IgD-negative memory B cell (primary cell): Measurements from ENCODE around the gene TEKT4. TPM values are rescaled to one million over a fixed set of nuclear protein-coding genes. Genes with fewer than 3 reads are reported as not detected.
"Not testable (repeated sequence)": the region's sequence is repeated elsewhere in the genome, so short reads cannot be mapped to it uniquely, and the experiment has no call there.

Experiments used
- H3K27ac Mint-ChIP-seq, 3 donors: one replicate each; pipeline ENCODE4 v1.8.0; 2020 to 2022; ENCODE audit warnings: mild to moderate bottlenecking in 3 of 3, mixed read lengths in 3 of 3, moderate library complexity in 1 of 3
- H3K27me3 Mint-ChIP-seq: one replicate; pipeline ENCODE4 v1.8.0; 2021; ENCODE audit warnings: mixed read lengths
- H3K36me3 Mint-ChIP-seq: one replicate; pipeline ENCODE4 v1.8.0; 2020; ENCODE audit warnings: mild to moderate bottlenecking, mixed read lengths
- H3K4me1 Mint-ChIP-seq, 3 donors: one replicate each; pipeline ENCODE4 v1.8.0; 2020 to 2022; ENCODE audit warnings: mixed read lengths in 3 of 3, mild to moderate bottlenecking in 1 of 3
- H3K4me3 Mint-ChIP-seq, 4 donors: one replicate each; pipeline ENCODE4 v1.8.0; 2020 to 2022; ENCODE audit warnings: mild to moderate bottlenecking in 4 of 4, mixed read lengths in 4 of 4, moderate library complexity in 3 of 4
- H3K9me3 Mint-ChIP-seq, 3 donors: one replicate each; pipeline ENCODE4 v1.8.0; 2020 to 2021; ENCODE audit warnings: mixed read lengths in 3 of 3, mild to moderate bottlenecking in 1 of 3
- polyA plus RNA-seq: library from polyadenylated mRNA; unstranded; fragments of 300-500 nt; fragmentation: Illumina TruSeq; gene quantifications from one replicate; pipeline ENCODE4 v1.2.3, GENCODE V29; 2021

The TEKT4 gene
- not detected for polyA plus RNA-seq

- H3K27me3 Mint-ChIP-seq: peaks cover 11% of the 10 kb centered on the region
Measured at GRCh38 chr2:94871226-94872087, at the start of gene TEKT4. Gene TEKT4 (plus strand): TSS chr2:94871430. CDS start chr2:94871580, 150 bp downstream.

GRCh38 chr2:94839224-94839623 lies 32.0 kb upstream of the TEKT4 start:
- not testable (repeated sequence) for H3K9me3 Mint-ChIP-seq, H3K36me3 Mint-ChIP-seq, H3K27me3 Mint-ChIP-seq, H3K27ac Mint-ChIP-seq, H3K4me3 Mint-ChIP-seq, H3K4me1 Mint-ChIP-seq

More at GRCh38 chr2:94871226-94872087, at the start of gene TEKT4:
- peak within 1 kb of the TSS in 1 of 3 donors; percentile 80 for H3K27ac Mint-ChIP-seq
- no peaks in the 10 kb centered on the region for H3K36me3 Mint-ChIP-seq
- no peaks in the 10 kb centered on the region for H3K4me1 Mint-ChIP-seq
- no peaks in the 10 kb centered on the region for H3K9me3 Mint-ChIP-seq
- H3K4me3 Mint-ChIP-seq: peak within 1 kb of the TSS in 1 of 4 donors; percentile 32

GRCh38 chr2:94856856-94857255 lies 14.4 kb upstream of the TEKT4 start:
- not testable (repeated sequence) for H3K36me3 Mint-ChIP-seq, H3K27ac Mint-ChIP-seq, H3K4me3 Mint-ChIP-seq, H3K9me3 Mint-ChIP-seq, H3K4me1 Mint-ChIP-seq
- H3K27me3 Mint-ChIP-seq: peaks cover 13% of the 10 kb centered on the region

- not testable (repeated sequence) for H3K4me1 Mint-ChIP-seq, H3K4me3 Mint-ChIP-seq, H3K36me3 Mint-ChIP-seq, H3K9me3 Mint-ChIP-seq, H3K27ac Mint-ChIP-seq
- peaks cover 17% of the 10 kb centered on the region for H3K27me3 Mint-ChIP-seq
Measured at GRCh38 chr2:94857367-94858162, 13.7 kb upstream of the TEKT4 start.

GRCh38 chr2:94858163-94858888 lies 12.9 kb upstream of the TEKT4 start:
- H3K4me1 Mint-ChIP-seq, H3K36me3 Mint-ChIP-seq, H3K27ac Mint-ChIP-seq, H3K4me3 Mint-ChIP-seq, H3K9me3 Mint-ChIP-seq: not testable (repeated sequence)
- peaks cover 21% of the 10 kb centered on the region for H3K27me3 Mint-ChIP-seq

- no peak overlapping the region for H3K27ac Mint-ChIP-seq
- H3K4me1 Mint-ChIP-seq: peaks cover 0 to 1% (median 0%) of the 10 kb centered on the region in 3 donors
- H3K27me3 Mint-ChIP-seq: peaks cover 22% of the 10 kb centered on the region
- H3K36me3 Mint-ChIP-seq: no peaks in the 10 kb centered on the region
- H3K4me3 Mint-ChIP-seq: no peak overlapping the region
- peaks cover 0 to 4% (median 0%) of the 10 kb centered on the region in 3 donors for H3K9me3 Mint-ChIP-seq
Measured at GRCh38 chr2:94861308-94862152, 9.7 kb upstream of the TEKT4 start.

GRCh38 chr2:94862903-94863302 lies 8.3 kb upstream of the TEKT4 start:
- peaks cover 21% of the 10 kb centered on the region for H3K27me3 Mint-ChIP-seq
- not testable (repeated sequence) for H3K4me1 Mint-ChIP-seq

GRCh38 chr2:94869131-94869530 lies 2.1 kb upstream of the TEKT4 start:
- Mint-ChIP-seq H3K9me3 (peaks cover 0 to 1% (median 0%) of the 10 kb centered on the region in 3 donors), H3K27me3 (peaks cover 11% of the 10 kb centered on the region), H3K27ac (no peak overlapping the region), H3K4me1 (no peaks in the 10 kb centered on the region), H3K36me3 (no peaks in the 10 kb centered on the region), H3K4me3 (no peak overlapping the region)

More at GRCh38 chr2:94862903-94863302, 8.3 kb upstream of the TEKT4 start:
- H3K27ac Mint-ChIP-seq, H3K9me3 Mint-ChIP-seq, H3K36me3 Mint-ChIP-seq, H3K4me3 Mint-ChIP-seq: not testable (repeated sequence)

GRCh38 chr2:94869552-94870439 lies 1.4 kb upstream of the TEKT4 start:
- H3K27ac Mint-ChIP-seq: no peak overlapping the region

GRCh38 chr2:94870440-94871225 lies 597 bp upstream of the TEKT4 start:
- Mint-ChIP-seq H3K4me3 (peak overlapping the region in 1 of 4 donors; percentile 32), H3K27me3 (peaks cover 9% of the 10 kb centered on the region), H3K27ac (peak overlapping the region in 1 of 3 donors; percentile 80), H3K36me3 (no peaks in the 10 kb centered on the region), H3K4me1 (no peaks in the 10 kb centered on the region), H3K9me3 (no peaks in the 10 kb centered on the region)

More at GRCh38 chr2:94869552-94870439, 1.4 kb upstream of the TEKT4 start:
- Mint-ChIP-seq H3K27me3 (peaks cover 9% of the 10 kb centered on the region), H3K4me1 (no peaks in the 10 kb centered on the region), H3K4me3 (no peak overlapping the region), H3K9me3 (no peaks in the 10 kb centered on the region), H3K36me3 (no peaks in the 10 kb centered on the region)

- H3K36me3 Mint-ChIP-seq: no peaks in the 10 kb centered on the region
- H3K27me3 Mint-ChIP-seq: peaks cover 9% of the 10 kb centered on the region
- no peak overlapping the region for H3K27ac Mint-ChIP-seq
- H3K9me3 Mint-ChIP-seq: no peaks in the 10 kb centered on the region
- no peak overlapping the region for H3K4me3 Mint-ChIP-seq
- no peaks in the 10 kb centered on the region for H3K4me1 Mint-ChIP-seq
Measured at GRCh38 chr2:94872088-94872618, 923 bp downstream of the TEKT4 start.

- H3K27ac Mint-ChIP-seq: no peak overlapping the region
- H3K4me1 Mint-ChIP-seq: no peaks in the 10 kb centered on the region
- H3K36me3 Mint-ChIP-seq: no peaks in the 10 kb centered on the region
- no peak overlapping the region for H3K4me3 Mint-ChIP-seq
- H3K27me3 Mint-ChIP-seq: peaks cover 9% of the 10 kb centered on the region
- H3K9me3 Mint-ChIP-seq: no peaks in the 10 kb centered on the region
Measured at GRCh38 chr2:94872676-94873361, 1.6 kb downstream of the TEKT4 start.
